T-helper 9 cell (primary cell): ENCODE data around the gene NDEL1.

ENCODE experiments used
- DNase-seq: peaks from one replicate; pipeline ENCODE4 v3.0.0-alpha.2; 2020

Gene NDEL1

DNA sequence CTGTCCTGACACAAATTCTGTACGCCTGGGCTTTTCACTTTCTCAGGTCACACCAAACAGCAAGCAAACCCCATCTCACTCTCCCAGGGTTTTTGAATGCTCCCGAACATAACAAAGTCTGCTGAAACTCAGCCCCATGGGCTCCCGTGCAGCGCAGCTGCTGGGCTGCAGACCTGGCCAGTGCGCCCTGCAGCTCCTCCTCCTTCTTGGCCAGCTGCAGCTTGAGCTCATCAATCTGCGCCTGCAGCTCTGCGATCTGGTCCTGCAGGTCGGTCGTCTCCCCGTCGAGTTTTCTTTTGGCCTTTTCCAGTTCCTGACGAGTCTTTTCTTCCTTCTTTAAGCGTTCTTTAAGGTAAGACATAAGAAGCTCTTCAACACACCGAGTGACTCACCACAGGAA is 70.5 kb downstream of the NDEL1 start:
- DNase-seq, result no peak

DNA sequence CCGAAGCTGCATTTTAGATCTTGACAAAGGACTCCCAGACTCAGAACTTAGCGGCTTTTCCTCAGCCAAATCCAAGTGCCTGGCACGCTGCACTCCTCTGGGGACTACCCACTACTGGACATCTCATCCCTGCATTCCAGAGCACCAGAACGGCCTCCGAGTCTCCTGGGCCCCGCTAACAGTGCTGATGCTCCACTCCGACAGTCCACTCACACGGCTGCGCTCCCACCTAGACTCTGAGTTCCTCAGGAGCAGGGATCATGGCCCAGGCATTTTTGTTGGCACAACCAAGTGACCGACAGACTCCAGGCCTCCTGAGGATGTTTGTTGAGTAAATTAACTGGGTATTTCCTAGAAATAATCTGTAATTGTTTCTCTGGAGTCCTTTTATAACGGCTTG is 79.1 kb downstream of the NDEL1 start:
- DNase-seq, result no peak
